Loucy (cell line): Measurements from ENCODE around the gene FGF11.
A peak's percentile ranks its signal among the peaks of the same experiment; 100 is the strongest.

Experiments
- H2AFZ ChIP-seq: fragments of 200-600 bp; sonication (generic); 2 replicates; pipeline ENCODE4 v1.6.0; 2016; ENCODE audit warnings: antibody characterized with exemption, mild to moderate bottlenecking, low read length, moderate library complexity
- H3F3A ChIP-seq: fragments of 200-600 bp; 2 replicates; pipeline ENCODE4 v1.6.0; 2016; ENCODE audit warnings: antibody characterized with exemption, low read depth, mild to moderate bottlenecking
- H3K27me3 ChIP-seq: fragments of 200-600 bp; sonication (generic); 2 replicates; pipeline ENCODE4 v1.6.1; 2014; ENCODE audit warnings: low read length, mild to moderate bottlenecking; ENCODE audit not compliant: insufficient read depth, poor library complexity, severe bottlenecking
- H3K36me3 ChIP-seq: fragments of 200-600 bp; sonication (generic); 2 replicates; pipeline ENCODE4 v1.6.1; 2016; ENCODE audit warnings: low read length; ENCODE audit not compliant: insufficient read depth
- H3K4me1 ChIP-seq: fragments of 200-600 bp; sonication (generic); 2 replicates; pipeline ENCODE4 v1.5.1; 2014; ENCODE audit warnings: low read length, mild to moderate bottlenecking; ENCODE audit not compliant: insufficient read depth, poor library complexity, severe bottlenecking
- H3K4me2 ChIP-seq: fragments of 200-600 bp; sonication (generic); 2 replicates; pipeline ENCODE4 v1.6.0; 2014; ENCODE audit warnings: antibody characterized with exemption, low read length, low read depth, mild to moderate bottlenecking; ENCODE audit not compliant: poor library complexity, severe bottlenecking
- H3K4me3 ChIP-seq: fragments of 200-600 bp; sonication (generic); 2 replicates; pipeline ENCODE4 v1.5.1; 2014; ENCODE audit warnings: low read length, mild to moderate bottlenecking, mixed read lengths; ENCODE audit not compliant: poor library complexity, severe bottlenecking
- H3K79me2 ChIP-seq: fragments of 200-600 bp; sonication (generic); 2 replicates; pipeline ENCODE4 v1.6.1; 2014; ENCODE audit warnings: low read length; ENCODE audit not compliant: insufficient read depth
- H3K9ac ChIP-seq: fragments of 200-600 bp; sonication (generic); 2 replicates; pipeline ENCODE4 v1.6.0; 2014; ENCODE audit warnings: mild to moderate bottlenecking, low read depth, low read length, moderate library complexity; ENCODE audit not compliant: poor library complexity, severe bottlenecking
- H3K9me2 ChIP-seq: fragments of 200-600 bp; sonication (generic); replicated peaks from 2 replicates; pipeline ENCODE4 v1.6.1; 2016; ENCODE audit warnings: low read depth, low read length, mixed read lengths
- H3K9me3 ChIP-seq: fragments of 200-600 bp; sonication (generic); 2 replicates; pipeline ENCODE4 v1.6.1; 2014; ENCODE audit warnings: mild to moderate bottlenecking, antibody characterized with exemption, low read length, low read depth; ENCODE audit not compliant: insufficient read depth
- H4K20me1 ChIP-seq: fragments of 200-600 bp; sonication (generic); 2 replicates; pipeline ENCODE4 v1.6.0; 2014; ENCODE audit warnings: antibody characterized with exemption, low read length, mild to moderate bottlenecking; ENCODE audit not compliant: insufficient read depth, poor library complexity, severe bottlenecking
- EZH2phosphoT487 ChIP-seq: fragments of 200-600 bp; IDR thresholded peaks from 2 replicates; pipeline ENCODE4 v1.6.1; 2018; ENCODE audit warnings: antibody characterized with exemption, mild to moderate bottlenecking, moderate library complexity, borderline replicate concordance
- TF ChIP-seq, protein P1 (sequence below): fragments of 200-600 bp; sonication (generic); conservative IDR thresholded peaks from 2 replicates; pipeline ENCODE4 v1.5.1; 2014; ENCODE audit warnings: mild to moderate bottlenecking, antibody characterized with exemption, low read length

FGF11 gene

DNA sequence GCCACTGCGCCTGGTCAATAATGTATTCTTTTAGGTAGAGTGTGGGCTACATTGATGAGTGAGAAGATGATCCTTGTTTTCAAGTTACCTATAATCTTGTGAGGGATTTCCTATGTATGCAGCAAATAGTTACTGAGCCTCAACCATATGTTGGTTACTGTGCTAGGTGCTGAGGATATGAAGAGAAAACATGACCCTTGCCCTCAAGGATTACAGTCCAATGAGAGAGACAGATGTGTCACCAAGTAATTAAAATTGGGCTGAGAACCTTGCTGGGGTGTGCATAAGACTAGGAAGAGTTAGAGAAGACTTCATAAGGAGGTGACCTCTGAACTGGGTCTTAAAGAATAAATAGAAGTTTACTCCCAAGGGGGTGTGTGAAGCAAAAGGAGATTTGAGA lies 52.3 kb downstream of the FGF11 start:
- no peaks in the 10 kb centered on the region for H3K9me2 ChIP-seq
- H3K36me3 ChIP-seq: peaks cover 31% of the 10 kb centered on the region
- no peaks in the 10 kb centered on the region for H3K9me3 ChIP-seq
- H3K79me2 ChIP-seq: peaks cover 100% of the 10 kb centered on the region
- peak overlapping the region; percentile 96 for H3K9ac ChIP-seq
- peak overlapping the region; percentile 91 for H3K4me3 ChIP-seq
- H4K20me1 ChIP-seq: peaks cover 98% of the 10 kb centered on the region
- H2AFZ ChIP-seq: no peak overlapping the region
- peak overlapping the region; percentile 94 for H3K4me2 ChIP-seq
- H3F3A ChIP-seq: no peaks in the 10 kb centered on the region
- H3K4me1 ChIP-seq: peaks cover 53% of the 10 kb centered on the region
- TF ChIP-seq, protein P1, sequence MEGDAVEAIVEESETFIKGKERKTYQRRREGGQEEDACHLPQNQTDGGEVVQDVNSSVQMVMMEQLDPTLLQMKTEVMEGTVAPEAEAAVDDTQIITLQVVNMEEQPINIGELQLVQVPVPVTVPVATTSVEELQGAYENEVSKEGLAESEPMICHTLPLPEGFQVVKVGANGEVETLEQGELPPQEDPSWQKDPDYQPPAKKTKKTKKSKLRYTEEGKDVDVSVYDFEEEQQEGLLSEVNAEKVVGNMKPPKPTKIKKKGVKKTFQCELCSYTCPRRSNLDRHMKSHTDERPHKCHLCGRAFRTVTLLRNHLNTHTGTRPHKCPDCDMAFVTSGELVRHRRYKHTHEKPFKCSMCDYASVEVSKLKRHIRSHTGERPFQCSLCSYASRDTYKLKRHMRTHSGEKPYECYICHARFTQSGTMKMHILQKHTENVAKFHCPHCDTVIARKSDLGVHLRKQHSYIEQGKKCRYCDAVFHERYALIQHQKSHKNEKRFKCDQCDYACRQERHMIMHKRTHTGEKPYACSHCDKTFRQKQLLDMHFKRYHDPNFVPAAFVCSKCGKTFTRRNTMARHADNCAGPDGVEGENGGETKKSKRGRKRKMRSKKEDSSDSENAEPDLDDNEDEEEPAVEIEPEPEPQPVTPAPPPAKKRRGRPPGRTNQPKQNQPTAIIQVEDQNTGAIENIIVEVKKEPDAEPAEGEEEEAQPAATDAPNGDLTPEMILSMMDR: no peak
- TF ChIP-seq EZH2phosphoT487: no peak
- H3K27me3 ChIP-seq: no peaks in the 10 kb centered on the region

DNA sequence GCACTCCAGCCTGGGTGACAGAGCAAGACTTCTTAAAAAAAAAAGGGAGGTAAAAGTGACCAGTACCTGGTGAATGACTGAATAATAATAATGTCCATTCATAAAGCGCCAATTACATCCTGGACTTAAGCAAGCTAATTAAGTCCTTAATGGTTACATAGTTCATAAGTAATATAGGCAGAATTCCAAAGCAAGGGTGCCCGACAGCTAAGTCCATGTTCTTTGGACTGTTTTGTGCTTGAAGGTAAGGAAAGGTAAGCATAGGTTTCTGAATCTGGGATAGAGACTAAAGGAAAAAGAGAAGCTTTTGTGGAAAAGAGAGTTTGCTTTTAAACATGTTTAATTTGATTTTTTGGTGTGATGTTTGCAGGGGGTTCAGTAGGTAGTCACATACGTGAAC lies 54.6 kb downstream of the FGF11 start:
- no peak overlapping the region for H3K9ac ChIP-seq
- peaks cover 55% of the 10 kb centered on the region for H3K36me3 ChIP-seq
- H4K20me1 ChIP-seq: peaks cover 97% of the 10 kb centered on the region
- H3K27me3 ChIP-seq: no peaks in the 10 kb centered on the region
- no peak overlapping the region for H2AFZ ChIP-seq
- no peaks in the 10 kb centered on the region for H3K9me2 ChIP-seq
- peak overlapping the region; percentile 94 for H3K4me2 ChIP-seq
- TF ChIP-seq, protein P1: no peak
- TF ChIP-seq EZH2phosphoT487: no peak
- peaks cover 99% of the 10 kb centered on the region for H3K79me2 ChIP-seq
- no peaks in the 10 kb centered on the region for H3F3A ChIP-seq
- no peaks in the 10 kb centered on the region for H3K9me3 ChIP-seq
- H3K4me3 ChIP-seq: no peak overlapping the region
- H3K4me1 ChIP-seq: peaks cover 40% of the 10 kb centered on the region
